Thoracic aorta endothelial cell (primary cell): ENCODE results near the gene KCNMB2. TPM values are rescaled to one million over a fixed set of nuclear protein-coding genes. Genes with fewer than 3 reads are reported as not detected.

ENCODE experiments used
- total RNA-seq: library from RNA; depleted of rRNA; stranded (reverse); fragments of >200 nt; gene quantifications from 2 replicates; pipeline ENCODE4 v1.2.3, GENCODE V29; 2012

Gene KCNMB2
- not detected in 2 replicates for total RNA-seq

GRCh38 chr3:178536211-178537079 is at the start of gene KCNMB2:
KCNMB2 (plus strand) TSS chr3:178536436.

